ENCODE data around the gene TOP1. TPM values are rescaled to one million over a fixed set of nuclear protein-coding genes. Genes with fewer than 3 reads are reported as not detected.

Gene TOP1
- total RNA-seq, 4 donors from 2014 or later = 23.1 to 49.9 (median 31.6) TPM

DNA sequence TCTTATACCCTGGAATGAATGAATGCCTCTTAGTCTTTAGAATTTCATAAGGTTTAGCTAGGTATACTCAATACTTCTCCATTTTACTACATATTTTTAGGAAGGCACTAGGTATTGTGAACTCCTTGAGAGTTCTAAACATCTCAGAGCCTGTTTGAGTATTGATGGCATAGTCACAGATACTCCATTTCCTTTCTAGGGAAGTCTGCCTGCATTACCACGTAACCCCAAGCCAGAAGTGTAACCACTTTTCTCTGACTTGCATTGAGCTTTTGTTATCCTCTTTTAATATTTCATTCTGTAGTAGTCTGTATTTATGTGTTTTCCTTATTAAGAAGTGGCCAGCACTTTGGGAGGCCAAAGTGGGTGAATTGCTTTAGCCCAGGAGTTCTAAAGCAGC lies 12.2 kb downstream of the TOP1 start:
- Histone ChIP-seq H3K4me1 (peaks cover 13 to 87% (median 16%) of the 10 kb centered on the region in 3 donors), H3K9me3 (no peaks in the 10 kb centered on the region), H3K27me3 (no peaks in the 10 kb centered on the region), H3K4me3 (no peak overlapping the region), H3K36me3 (peaks cover 0 to 7% (median 0%) of the 10 kb centered on the region in 3 donors), H3K27ac (no peak overlapping the region)
- intact Hi-C loops (cut with DNase I) = no loop called here
- no peak for DNase-seq
- 71 to 72% methylated on average over 1 of the region's 1 CpG for WGBS, 2 donors
- no peak for TF ChIP-seq POLR2A (IDR thresholded peaks at IDR 0.05)
- TF ChIP-seq CTCF (IDR thresholded peaks at IDR 0.05) = no peak

- DNase-seq = no peak
- Histone ChIP-seq H3K4me1 (peaks cover 21 to 90% (median 24%) of the 10 kb centered on the region in 3 donors), H3K27me3 (no peaks in the 10 kb centered on the region), H3K36me3 (peaks cover 0 to 7% (median 0%) of the 10 kb centered on the region in 3 donors), H3K4me3 (no peak overlapping the region), H3K27ac (no peak overlapping the region), H3K9me3 (no peaks in the 10 kb centered on the region)
- intact Hi-C loops (cut with DNase I) = no loop called here
- no peak for TF ChIP-seq POLR2A (IDR thresholded peaks at IDR 0.05)
- TF ChIP-seq CTCF (IDR thresholded peaks at IDR 0.05) = no peak
- WGBS, 2 donors = 93 to 100% methylated on average over 3 to 4 of the region's 4 CpGs
Measured at GRCh38 chr20:41041693-41042092, 13.1 kb downstream of the TOP1 start.

DNA sequence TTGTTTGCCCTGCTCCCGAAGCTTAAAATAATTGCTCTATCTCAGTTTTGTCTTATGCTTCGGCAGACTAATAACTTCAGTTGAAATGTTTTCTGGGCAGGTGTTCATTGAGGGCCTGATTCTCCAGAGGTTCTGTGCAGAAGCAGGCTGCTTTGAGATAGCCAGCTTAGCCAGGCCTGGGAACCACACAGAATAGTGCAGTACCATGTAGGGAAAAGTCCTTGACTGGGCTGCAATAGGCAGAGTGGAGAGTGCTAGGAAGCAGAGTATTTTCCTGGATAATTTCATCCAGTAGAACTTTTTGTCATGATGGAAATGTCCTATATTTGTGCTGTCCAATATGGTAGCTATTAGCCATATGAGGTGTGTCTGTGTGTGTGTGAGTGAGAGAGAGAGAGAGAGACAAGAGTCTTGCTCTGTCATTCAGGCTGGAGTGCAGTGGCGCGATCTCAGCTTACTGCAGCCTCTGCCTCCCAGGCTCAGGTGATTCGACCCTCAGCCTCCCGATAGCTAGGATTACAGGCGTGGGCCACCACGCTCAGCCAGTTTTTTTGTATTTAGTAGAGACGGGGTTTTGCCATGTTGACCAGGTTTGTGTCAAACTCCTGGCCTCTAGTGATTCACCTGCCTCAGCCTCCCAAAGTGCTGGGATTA lies 15.9 kb downstream of the TOP1 start:
- peaks cover 0 to 7% (median 0%) of the 10 kb centered on the region in 3 donors for H3K36me3 ChIP-seq
- no peaks in the 10 kb centered on the region for H3K27me3 ChIP-seq
- intact Hi-C loops (cut with DNase I) = no loop called here
- H3K4me3 ChIP-seq = no peak overlapping the region
- TF ChIP-seq CTCF (IDR thresholded peaks at IDR 0.05) (no peak), POLR2A (IDR thresholded peaks at IDR 0.05) (no peak)
- peaks cover 35 to 95% (median 41%) of the 10 kb centered on the region in 3 donors for H3K4me1 ChIP-seq
- WGBS, 2 donors = 93 to 97% methylated on average over 7 to 9 of the region's 9 CpGs
- DNase-seq = no peak
- no peak overlapping the region for H3K27ac ChIP-seq
- no peaks in the 10 kb centered on the region for H3K9me3 ChIP-seq

GRCh38 chr20:41045671-41046070 lies 17.0 kb downstream of the TOP1 start:
- Histone ChIP-seq H3K4me1 (peaks cover 43 to 97% (median 53%) of the 10 kb centered on the region in 3 donors), H3K27ac (no peak overlapping the region), H3K4me3 (no peak overlapping the region), H3K36me3 (peaks cover 0 to 7% (median 0%) of the 10 kb centered on the region in 3 donors), H3K27me3 (no peaks in the 10 kb centered on the region), H3K9me3 (no peaks in the 10 kb centered on the region)
- intact Hi-C loops (cut with DNase I) = no loop called here
- WGBS, 2 donors = 70 to 76% methylated on average over 2 of the region's 2 CpGs
- TF ChIP-seq CTCF (IDR thresholded peaks at IDR 0.05) (no peak), POLR2A (IDR thresholded peaks at IDR 0.05) (no peak)
- no peak for DNase-seq

GRCh38 chr20:41046716-41047115 lies 18.1 kb downstream of the TOP1 start:
- Histone ChIP-seq H3K9me3 (no peaks in the 10 kb centered on the region), H3K4me3 (no peak overlapping the region), H3K27me3 (no peaks in the 10 kb centered on the region), H3K27ac (peak overlapping the region in 1 of 4 donors; percentile 12), H3K36me3 (peaks cover 0 to 3% (median 0%) of the 10 kb centered on the region in 3 donors), H3K4me1 (peaks cover 48 to 98% (median 63%) of the 10 kb centered on the region in 3 donors)
- WGBS, 2 donors = 63 to 70% methylated on average over 2 of the region's 2 CpGs
- TF ChIP-seq CTCF (IDR thresholded peaks at IDR 0.05) (no peak), POLR2A (IDR thresholded peaks at IDR 0.05) (no peak)
- DNase-seq = no peak
- intact Hi-C loops (cut with DNase I) = no loop called here
